ENCODE data around the gene PHKG2.

DNA sequence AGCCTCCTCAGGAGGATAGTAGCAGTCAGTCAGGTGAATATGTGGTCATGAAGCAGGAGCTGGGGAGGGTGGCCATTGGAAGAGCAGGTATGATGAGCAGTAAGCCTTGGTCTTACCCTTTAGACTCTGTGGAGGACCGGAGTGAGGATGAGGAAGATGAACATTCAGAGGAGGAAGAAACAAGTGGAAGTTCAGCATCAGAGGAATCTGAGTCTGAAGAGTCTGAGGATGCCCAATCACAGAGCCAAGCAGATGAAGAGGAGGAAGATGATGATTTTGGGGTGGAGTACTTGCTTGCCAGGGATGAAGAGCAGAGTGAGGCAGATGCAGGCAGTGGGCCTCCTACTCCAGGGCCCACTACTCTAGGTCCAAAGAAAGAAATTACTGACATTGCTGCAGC is 36.5 kb upstream of the PHKG2 start:
- TF ChIP-seq, protein P1, sequence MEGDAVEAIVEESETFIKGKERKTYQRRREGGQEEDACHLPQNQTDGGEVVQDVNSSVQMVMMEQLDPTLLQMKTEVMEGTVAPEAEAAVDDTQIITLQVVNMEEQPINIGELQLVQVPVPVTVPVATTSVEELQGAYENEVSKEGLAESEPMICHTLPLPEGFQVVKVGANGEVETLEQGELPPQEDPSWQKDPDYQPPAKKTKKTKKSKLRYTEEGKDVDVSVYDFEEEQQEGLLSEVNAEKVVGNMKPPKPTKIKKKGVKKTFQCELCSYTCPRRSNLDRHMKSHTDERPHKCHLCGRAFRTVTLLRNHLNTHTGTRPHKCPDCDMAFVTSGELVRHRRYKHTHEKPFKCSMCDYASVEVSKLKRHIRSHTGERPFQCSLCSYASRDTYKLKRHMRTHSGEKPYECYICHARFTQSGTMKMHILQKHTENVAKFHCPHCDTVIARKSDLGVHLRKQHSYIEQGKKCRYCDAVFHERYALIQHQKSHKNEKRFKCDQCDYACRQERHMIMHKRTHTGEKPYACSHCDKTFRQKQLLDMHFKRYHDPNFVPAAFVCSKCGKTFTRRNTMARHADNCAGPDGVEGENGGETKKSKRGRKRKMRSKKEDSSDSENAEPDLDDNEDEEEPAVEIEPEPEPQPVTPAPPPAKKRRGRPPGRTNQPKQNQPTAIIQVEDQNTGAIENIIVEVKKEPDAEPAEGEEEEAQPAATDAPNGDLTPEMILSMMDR (IDR thresholded peaks at IDR 0.05), result no peak
- TF ChIP-seq POLR2A (IDR thresholded peaks at IDR 0.05), result no peak

All from Peyer's patch (tissue), 4 donors.